SK-N-SH (cell line): ENCODE results near the gene CAMK2B. TPM values are rescaled to one million over a fixed set of nuclear protein-coding genes. Genes with fewer than 3 reads are reported as not detected.

ENCODE experiments used
- CTCF ChIA-PET: fragments of 300-600, 350-600 bp; formaldehyde crosslinking; extraction: SDS; loops from one replicate; lab custom pipeline; 2021; lab: Yijun Ruan, JAX
- POLR2A ChIA-PET: fragments of 350-600 bp; sonication (Branson Sonifier 250); formaldehyde crosslinking; extraction: SDS; loops from one replicate; lab custom pipeline; 2020; ENCODE audit warnings: antibody characterized with exemption, inconsistent platforms; lab: Yijun Ruan, JAX
- DNase-seq: peaks from one replicate; pipeline ENCODE4 v3.0.0; 2012
- H2AFZ ChIP-seq: fragments of 200-600 bp; sonication (generic); 2 replicates; pipeline ENCODE4 v1.8.1; 2016; ENCODE audit warnings: antibody characterized with exemption, mild to moderate bottlenecking, low read depth
- H3F3A ChIP-seq: fragments of 200-600 bp; sonication (generic); replicated peaks from 2 replicates; pipeline ENCODE3; 2016; ENCODE audit warnings: antibody characterized with exemption, mild to moderate bottlenecking; ENCODE audit not compliant: insufficient read depth
- H3K27ac ChIP-seq, 2 experiments: fragments of 200-500 bp in 1 of 2; fragments of 200-600 bp in 1 of 2; sonication (Bioruptor generic) in 1 of 2; sonication (generic), shearing (Covaris generic) in 1 of 2; 2 replicates each; pipeline versions ENCODE4 v1.5.1 to v1.6.1; 2014 to 2016; ENCODE audit warnings: low read depth in 2 of 2, inconsistent platforms in 1 of 2, low read length in 1 of 2, mild to moderate bottlenecking in 1 of 2, mixed read lengths in 1 of 2
- H3K27me3 ChIP-seq: fragments of 200-600 bp; sonication (generic), shearing (Covaris generic); 2 replicates; pipeline ENCODE4 v1.6.1; 2016; ENCODE audit warnings: mixed run types; ENCODE audit not compliant: insufficient read depth
- H3K36me3 ChIP-seq, 2 experiments: fragments of 200-500 bp in 1 of 2; fragments of 200-600 bp in 1 of 2; sonication (Bioruptor generic) in 1 of 2; sonication (generic) in 1 of 2; replicated peaks in 1 of 2; 2 replicates each; pipeline versions ENCODE3 to v1.5.1; 2014 to 2016; ENCODE audit warnings: low read length in 1 of 2, mild to moderate bottlenecking in 1 of 2; ENCODE audit not compliant: insufficient read depth in 2 of 2, control insufficient read depth in 1 of 2
- H3K4me1 ChIP-seq, 2 experiments: fragments of 200-500 bp in 1 of 2; fragments of 200-600 bp in 1 of 2; sonication (Bioruptor generic) in 1 of 2; sonication (generic), shearing (Covaris generic) in 1 of 2; 2 replicates each; pipeline versions ENCODE4 v1.5.1 to v1.6.1; 2014 to 2016; ENCODE audit warnings: low read depth in 1 of 2, low read length in 1 of 2, mixed run types in 1 of 2; ENCODE audit not compliant: insufficient read depth in 2 of 2, control insufficient read depth in 1 of 2
- H3K4me2 ChIP-seq: fragments of 200-600 bp; sonication (generic), shearing (Covaris generic); 2 replicates; pipeline ENCODE4 v1.6.1; 2017; ENCODE audit warnings: mixed run types
- H3K4me3 ChIP-seq, 2 experiments: fragments of 200-500 bp in 1 of 2; fragments of 200-600 bp in 1 of 2; sonication (Bioruptor generic) in 1 of 2; sonication (generic), shearing (Covaris generic) in 1 of 2; 2 replicates each; pipeline versions ENCODE4 v1.5.1 to v1.8.1; 2014 to 2016; ENCODE audit warnings: low read depth in 2 of 2, inconsistent platforms in 1 of 2, low read length in 1 of 2, mild to moderate bottlenecking in 1 of 2, mixed read lengths in 1 of 2, moderate library complexity in 1 of 2
- H3K79me2 ChIP-seq: fragments of 200-600 bp; sonication (generic); 2 replicates; pipeline ENCODE4 v1.8.1; 2017; ENCODE audit warnings: mild to moderate bottlenecking; ENCODE audit not compliant: insufficient read depth
- H3K9ac ChIP-seq: fragments of 200-600 bp; sonication (generic); 2 replicates; pipeline ENCODE4 v1.6.1; 2017; ENCODE audit warnings: mixed run types
- H3K9me2 ChIP-seq: fragments of 200-600 bp; sonication (generic); 2 replicates; pipeline ENCODE4 v1.6.1; 2017; ENCODE audit warnings: mixed run types
- H3K9me3 ChIP-seq: fragments of 200-600 bp; sonication (generic); 2 replicates; pipeline ENCODE4 v1.6.1; 2017; ENCODE audit warnings: mixed run types, mild to moderate bottlenecking, moderate library complexity
- H4K20me1 ChIP-seq: fragments of 200-600 bp; sonication (generic); 2 replicates; pipeline ENCODE4 v1.6.1; 2017; ENCODE audit warnings: mild to moderate bottlenecking, mixed run types; ENCODE audit not compliant: insufficient read depth
- CTCF ChIP-seq: fragments of 200-600 bp; sonication (generic); IDR thresholded peaks from 2 replicates; pipeline ENCODE4 v1.6.1; 2017; ENCODE audit warnings: antibody characterized with exemption, mild to moderate bottlenecking, moderate library complexity
- FOSL2 ChIP-seq: IDR thresholded peaks from 2 replicates; pipeline ENCODE4 v1.4.0; 2012; ENCODE audit warnings: low read depth, mild to moderate bottlenecking, moderate library complexity, borderline replicate concordance
- GABPA ChIP-seq: IDR thresholded peaks from 2 replicates; pipeline ENCODE4 v1.4.0; 2012; ENCODE audit warnings: low read depth, mild to moderate bottlenecking
- MEF2A ChIP-seq: IDR thresholded peaks from 2 replicates; pipeline ENCODE4 v1.4.0; 2012; ENCODE audit warnings: low read depth, borderline replicate concordance
- MXI1 ChIP-seq: IDR thresholded peaks from 2 replicates; pipeline ENCODE4 v1.6.1; 2012; ENCODE audit warnings: mild to moderate bottlenecking, low read depth, low read length, improper control_type of control experiment
- NFIC ChIP-seq: IDR thresholded peaks from 2 replicates; pipeline ENCODE4 v1.4.0; 2012; ENCODE audit warnings: borderline replicate concordance
- RFX5 ChIP-seq: IDR thresholded peaks from 2 replicates; pipeline ENCODE4 v1.6.1; 2012; ENCODE audit warnings: mild to moderate bottlenecking, improper control_type of control experiment, low read length
- RXRA ChIP-seq: IDR thresholded peaks from 2 replicates; pipeline ENCODE4 v1.4.0; 2012; ENCODE audit warnings: low read depth, mild to moderate bottlenecking, borderline replicate concordance
- SMC3 ChIP-seq: IDR thresholded peaks from 2 replicates; pipeline ENCODE4 v1.6.1; 2012; ENCODE audit warnings: low read depth, low read length, improper control_type of control experiment
- USF2 ChIP-seq: fragments of 150-350 bp; IDR thresholded peaks from 2 replicates; pipeline ENCODE4 v1.6.1; 2017; ENCODE audit warnings: antibody characterized with exemption, low read length, low read depth, borderline replicate concordance
- WGBS: methylation state at CpG from one replicate; pipeline ENCODE4 v1.1.6; 2017; ENCODE audit warnings: low lambda C conversion rate; 5-methylcytosine and 5-hydroxymethylcytosine counted together
- polyA plus RNA-seq, 3 experiments: library from polyadenylated mRNA; depleted of rRNA; stranded (reverse); fragments of >200 nt; gene quantifications; 2 replicates each; pipeline ENCODE4 v1.2.3, GENCODE V29; 2012
- TF ChIP-seq, protein P1 (sequence below): IDR thresholded peaks from 2 replicates; pipeline ENCODE4 v1.6.1; 2012; ENCODE audit warnings: mild to moderate bottlenecking, low read depth, low read length, moderate library complexity

Gene CAMK2B
- polyA plus RNA-seq, 1 of the 3 experiments (the other 2 are of a cell fraction) = 0.20 TPM

GRCh38 chr7:44311561-44312495, 13.6 kb downstream of the CAMK2B start (continued):
- no peak for TF ChIP-seq RXRA
- no peak for TF ChIP-seq RFX5
- TF ChIP-seq, all 33 proteins: peak for 0

GRCh38 chr7:44310221-44310848, 15.1 kb downstream of the CAMK2B start:
- Histone ChIP-seq H4K20me1 (no peaks in the 10 kb centered on the region), H3K27ac (no peak overlapping the region), H3K27me3 (no peaks in the 10 kb centered on the region), H3K9me3 (no peaks in the 10 kb centered on the region), H3K79me2 (no peaks in the 10 kb centered on the region), H3K4me3 (no peak overlapping the region), H3F3A (no peaks in the 10 kb centered on the region), H3K9me2 (no peaks in the 10 kb centered on the region), H3K9ac (no peak overlapping the region), H3K4me1 (peaks cover 0 to 4% of the 10 kb centered on the region in 2 experiments; a peak in 1 of 4 replicates), H3K4me2 (no peak overlapping the region), H3K36me3 (no peaks in the 10 kb centered on the region), H2AFZ (no peak overlapping the region)
- TF ChIP-seq SMC3 (no peak), CTCF (no peak), NFIC (no peak), USF2 (no peak)
- CTCF ChIA-PET = interaction anchor here (0.8 to 1.7 kb wide), 3 partner anchors 9 to 88 kb away, joined by 3 to 5 read pairs (median 4); no protein-coding TSS in a partner anchor
- WGBS = 84% methylated on average over 10 of the region's 10 CpGs
- DNase-seq = no peak
- POLR2A ChIA-PET = no interaction called here

- Histone ChIP-seq H3K79me2 (no peaks in the 10 kb centered on the region), H3K4me2 (no peak overlapping the region), H2AFZ (no peak overlapping the region), H3K9me3 (no peaks in the 10 kb centered on the region), H3K9ac (no peak overlapping the region), H3K27me3 (no peaks in the 10 kb centered on the region), H3K4me1 (peaks cover 0 to 4% of the 10 kb centered on the region in 2 experiments; a peak in 1 of 4 replicates), H3K27ac (no peak overlapping the region), H4K20me1 (no peaks in the 10 kb centered on the region), H3K9me2 (no peaks in the 10 kb centered on the region), H3F3A (no peaks in the 10 kb centered on the region), H3K4me3 (no peak overlapping the region), H3K36me3 (no peaks in the 10 kb centered on the region)
- ChIA-PET POLR2A (no interaction called here), CTCF (interaction anchor here (0.8 to 2.8 kb wide), 10 partner anchors 10 to 95 kb away, joined by 3 to 57 read pairs (median 6); no protein-coding TSS in a partner anchor)
- WGBS = 86% methylated on average over 53 of the region's 73 CpGs
- peak; percentile 47 for DNase-seq
- TF ChIP-seq RFX5 (no peak), MXI1 (no peak), RXRA (no peak), SMC3 (no peak), USF2 (no peak), GABPA (no peak), FOSL2 (no peak), MEF2A (no peak)
- TF ChIP-seq, protein P1, sequence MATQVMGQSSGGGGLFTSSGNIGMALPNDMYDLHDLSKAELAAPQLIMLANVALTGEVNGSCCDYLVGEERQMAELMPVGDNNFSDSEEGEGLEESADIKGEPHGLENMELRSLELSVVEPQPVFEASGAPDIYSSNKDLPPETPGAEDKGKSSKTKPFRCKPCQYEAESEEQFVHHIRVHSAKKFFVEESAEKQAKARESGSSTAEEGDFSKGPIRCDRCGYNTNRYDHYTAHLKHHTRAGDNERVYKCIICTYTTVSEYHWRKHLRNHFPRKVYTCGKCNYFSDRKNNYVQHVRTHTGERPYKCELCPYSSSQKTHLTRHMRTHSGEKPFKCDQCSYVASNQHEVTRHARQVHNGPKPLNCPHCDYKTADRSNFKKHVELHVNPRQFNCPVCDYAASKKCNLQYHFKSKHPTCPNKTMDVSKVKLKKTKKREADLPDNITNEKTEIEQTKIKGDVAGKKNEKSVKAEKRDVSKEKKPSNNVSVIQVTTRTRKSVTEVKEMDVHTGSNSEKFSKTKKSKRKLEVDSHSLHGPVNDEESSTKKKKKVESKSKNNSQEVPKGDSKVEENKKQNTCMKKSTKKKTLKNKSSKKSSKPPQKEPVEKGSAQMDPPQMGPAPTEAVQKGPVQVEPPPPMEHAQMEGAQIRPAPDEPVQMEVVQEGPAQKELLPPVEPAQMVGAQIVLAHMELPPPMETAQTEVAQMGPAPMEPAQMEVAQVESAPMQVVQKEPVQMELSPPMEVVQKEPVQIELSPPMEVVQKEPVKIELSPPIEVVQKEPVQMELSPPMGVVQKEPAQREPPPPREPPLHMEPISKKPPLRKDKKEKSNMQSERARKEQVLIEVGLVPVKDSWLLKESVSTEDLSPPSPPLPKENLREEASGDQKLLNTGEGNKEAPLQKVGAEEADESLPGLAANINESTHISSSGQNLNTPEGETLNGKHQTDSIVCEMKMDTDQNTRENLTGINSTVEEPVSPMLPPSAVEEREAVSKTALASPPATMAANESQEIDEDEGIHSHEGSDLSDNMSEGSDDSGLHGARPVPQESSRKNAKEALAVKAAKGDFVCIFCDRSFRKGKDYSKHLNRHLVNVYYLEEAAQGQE = no peak
Observed at GRCh38 chr7:44309271-44310091, 15.9 kb downstream of the CAMK2B start.
